Mucosa of descending colon (tissue), 3 donors: Measurements from ENCODE around the gene TPPP. TPM values are rescaled to one million over a fixed set of nuclear protein-coding genes. Genes with fewer than 3 reads are reported as not detected.
A peak's percentile ranks its signal among the peaks of the same experiment; 100 is the strongest.

ENCODE experiments used
- ATAC-seq: fragments of 200-7000 bp; cut with Tn5 transposase; one replicate; pipeline ENCODE4 v1.9.1; 2020; ENCODE audit warnings: mild to moderate bottlenecking, moderate library complexity
- DNase-seq, 3 donors: peaks; one replicate each; pipeline ENCODE4 v3.0.0-alpha.2; 2020
- H3K36me3 ChIP-seq: fragments of 200-600 bp; one replicate; pipeline ENCODE4 v1.8.0; 2021; ENCODE audit warnings: low read depth, mild to moderate bottlenecking
- H3K4me1 ChIP-seq: fragments of 200-600 bp; one replicate; pipeline ENCODE4 v1.8.0; 2021; ENCODE audit warnings: low read depth, mild to moderate bottlenecking
- H3K4me3 ChIP-seq: fragments of 200-600 bp; one replicate; pipeline ENCODE4 v1.8.0; 2021; ENCODE audit warnings: mild to moderate bottlenecking
- H3K9me3 ChIP-seq: fragments of 200-600 bp; one replicate; pipeline ENCODE4 v1.8.0; 2021; ENCODE audit warnings: mild to moderate bottlenecking
- CTCF ChIP-seq: fragments of 200-600 bp; IDR thresholded peaks from one replicate; pipeline ENCODE4 v1.8.0; 2022; ENCODE audit warnings: antibody characterized with exemption, mild to moderate bottlenecking
- intact Hi-C, 2 donors: fragments of 100-400 bp; cut with DNase I in 1 of 2; cut with micrococcal nuclease in 1 of 2; formaldehyde crosslinking; loops; one replicate each; pipeline versions ENCODE4 v1.11.0 to v1.11.1; 2022; cut with DNase I, micrococcal nuclease
- total RNA-seq, 3 donors: library from RNA; stranded (reverse); fragmentation: NEBNext Ultra II Directional in 2 of 3; extraction: Animal tissue kit (Norgen Biotek cat#: 25700) in 2 of 3; gene quantifications; one replicate each; pipeline versions ENCODE4 v1.2.1 to v1.2.4, GENCODE V29; 2021 to 2023
- donor health status: DM: no; HTN: no; CAD: no; lungs with moderate emphysema.
- donor health status: DM: no; HTN: no; CAD: no.
- donor health status: DM: no; HTN: yes; CAD: no.

Gene TPPP
- total RNA-seq, 3 donors from 2014 or later, result 2.2 to 18.1 (median 2.2) TPM

DNA sequence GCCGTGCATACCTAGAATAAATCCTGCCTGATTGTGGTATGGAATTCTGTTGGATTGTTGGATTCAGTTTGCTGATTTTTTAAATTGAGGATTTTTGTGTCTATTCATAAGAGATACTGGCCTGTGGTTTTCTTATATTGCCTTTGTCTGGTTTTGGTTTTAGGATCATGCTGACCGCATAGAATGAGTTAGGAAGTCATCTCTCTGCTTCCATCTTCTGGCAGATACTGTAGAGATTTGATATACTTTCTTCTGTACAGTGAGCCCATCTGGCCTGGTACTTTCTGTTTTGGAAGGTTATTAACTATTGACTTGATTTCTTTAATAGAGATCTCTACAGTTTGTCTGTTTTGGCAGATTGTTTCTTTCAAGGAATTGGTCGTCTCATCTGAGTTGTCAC lies 66.3 kb downstream of the TPPP start:
- no peaks in the 10 kb centered on the region for H3K36me3 ChIP-seq
- H3K9me3 ChIP-seq, result no peaks in the 10 kb centered on the region
- no peak for TF ChIP-seq CTCF
- no peaks in the 10 kb centered on the region for H3K4me1 ChIP-seq
- ATAC-seq (no peak), DNase-seq (no peak)
- H3K4me3 ChIP-seq, result no peak overlapping the region
- intact Hi-C loops, result no loop called here

DNA sequence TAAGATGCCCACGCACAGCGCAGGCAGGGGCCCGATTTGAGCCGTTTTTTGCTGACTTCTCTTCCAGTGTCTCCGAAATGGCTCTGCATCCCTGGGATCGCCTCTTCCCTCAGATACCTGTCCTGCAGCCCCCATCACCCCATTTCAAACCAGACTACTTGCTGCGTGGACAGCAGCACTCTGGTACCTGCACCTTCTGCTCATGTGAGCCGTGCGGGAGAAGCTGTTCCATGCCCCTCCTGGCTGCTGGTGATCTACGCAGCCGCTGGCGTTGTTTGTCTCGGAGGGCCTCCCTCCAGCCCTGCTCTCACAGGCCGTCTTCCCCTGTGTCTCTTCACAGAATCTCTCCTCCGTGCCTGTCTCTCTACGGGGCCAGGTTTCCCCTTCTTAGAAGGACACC lies 67.6 kb downstream of the TPPP start:
- no peak for ATAC-seq
- peak in 2 of 3 donors; percentile 9 to 22 for DNase-seq
- H3K9me3 ChIP-seq, result no peaks in the 10 kb centered on the region
- H3K4me3 ChIP-seq, result no peak overlapping the region
- no peaks in the 10 kb centered on the region for H3K36me3 ChIP-seq
- TF ChIP-seq CTCF, result no peak
- intact Hi-C loops, result no loop called here
- H3K4me1 ChIP-seq, result no peaks in the 10 kb centered on the region

GRCh38 chr5:624951-625230 lies 68.3 kb downstream of the TPPP start:
- intact Hi-C loops, result no loop called here
- H3K4me3 ChIP-seq, result no peak overlapping the region
- no peak for ATAC-seq
- H3K9me3 ChIP-seq, result no peaks in the 10 kb centered on the region
- TF ChIP-seq CTCF, result no peak
- no peaks in the 10 kb centered on the region for H3K4me1 ChIP-seq
- DNase-seq, result peak in 2 of 3 donors; percentile 11 to 15
- H3K36me3 ChIP-seq, result no peaks in the 10 kb centered on the region

DNA sequence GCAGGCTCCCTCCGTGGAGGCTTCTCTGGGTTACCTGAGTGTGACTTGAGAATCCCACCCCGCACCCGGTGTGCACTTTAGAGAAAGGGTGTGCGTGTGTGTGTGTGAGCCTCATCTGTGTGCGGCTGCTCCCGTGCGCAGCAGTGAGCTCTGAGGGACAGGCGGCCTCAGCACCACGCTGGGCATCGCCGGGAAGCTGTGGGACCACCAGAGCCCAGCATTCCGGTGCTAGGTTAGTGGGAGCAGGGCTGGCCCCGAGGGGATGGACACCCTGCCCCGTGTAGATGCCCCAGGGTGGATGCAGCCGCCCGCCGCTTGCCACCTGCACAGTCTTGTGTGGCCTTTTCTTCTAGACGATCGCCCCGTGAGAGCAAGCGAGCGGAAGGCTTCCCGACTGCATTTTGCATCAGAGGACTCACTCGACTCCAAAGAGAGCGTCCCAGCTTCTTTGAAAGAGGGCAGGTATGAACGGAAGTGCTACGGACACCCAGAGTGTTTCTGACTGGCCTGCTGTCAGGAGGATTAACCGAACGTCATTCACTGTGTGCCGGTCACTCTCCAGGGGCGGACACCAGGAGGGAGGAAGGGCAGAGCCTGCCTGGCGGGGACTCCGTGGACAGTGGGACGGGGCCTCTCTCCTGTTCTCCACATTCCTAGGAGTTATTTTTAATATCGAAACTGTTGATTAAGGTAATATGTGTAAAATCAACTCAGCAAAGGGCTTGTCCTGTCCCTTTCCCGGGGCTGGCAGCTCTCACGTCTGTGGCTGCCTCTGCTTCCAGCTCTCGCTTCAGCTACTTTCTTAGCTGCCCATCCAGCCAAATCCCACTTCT lies 68.8 kb downstream of the TPPP start:
- no peaks in the 10 kb centered on the region for H3K36me3 ChIP-seq
- no peak for TF ChIP-seq CTCF
- H3K4me3 ChIP-seq, result no peak overlapping the region

DNA sequence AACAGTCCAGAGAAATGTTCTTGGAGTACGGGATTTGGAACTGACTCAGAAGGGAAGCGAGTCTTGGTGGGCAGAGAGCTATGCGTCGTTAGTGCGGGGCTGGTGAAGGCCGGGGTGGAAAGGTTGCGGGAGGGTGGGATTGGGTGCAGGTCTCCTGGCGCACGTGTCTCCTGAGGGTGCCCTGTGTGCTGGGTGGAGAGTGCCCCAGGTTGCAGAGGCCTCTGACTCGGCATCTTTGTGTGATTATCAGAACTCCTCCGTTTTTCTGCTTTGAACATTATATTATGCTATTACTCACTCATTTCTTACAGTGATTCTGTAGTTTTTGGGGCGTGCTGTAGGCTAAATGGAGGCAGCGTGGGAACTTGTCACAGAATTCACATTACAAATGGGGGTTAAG lies 69.6 kb downstream of the TPPP start:
- H3K4me3 ChIP-seq, result no peak overlapping the region
- intact Hi-C loops, result no loop called here
- H3K36me3 ChIP-seq, result no peaks in the 10 kb centered on the region
- DNase-seq (peak in 1 of 3 donors; percentile 22), ATAC-seq (no peak)
- H3K4me1 ChIP-seq, result no peaks in the 10 kb centered on the region
- TF ChIP-seq CTCF, result no peak
- H3K9me3 ChIP-seq, result no peaks in the 10 kb centered on the region

More for the DNA sequence above, 68.8 kb downstream of the TPPP start:
- H3K9me3 ChIP-seq, result no peaks in the 10 kb centered on the region
- no peaks in the 10 kb centered on the region for H3K4me1 ChIP-seq
- intact Hi-C loops, result no loop called here
- peak in 2 of 3 donors; percentile 8 to 45 for DNase-seq
- no peak for ATAC-seq
